Activated CD4-positive, alpha-beta T cell treated with anti-CD3 and anti-CD28 coated beads, Interleukin-2, amount 50 U/mL, for 48 hours (primary cell): ENCODE results near the gene TUBA4A.
A peak's percentile ranks its signal among the peaks of the same experiment; 100 is the strongest.

Experiments used
- DNase-seq, 2 experiments: peaks; one replicate each; pipeline ENCODE4 v3.0.0-alpha.2; 2020

The TUBA4A gene

DNA sequence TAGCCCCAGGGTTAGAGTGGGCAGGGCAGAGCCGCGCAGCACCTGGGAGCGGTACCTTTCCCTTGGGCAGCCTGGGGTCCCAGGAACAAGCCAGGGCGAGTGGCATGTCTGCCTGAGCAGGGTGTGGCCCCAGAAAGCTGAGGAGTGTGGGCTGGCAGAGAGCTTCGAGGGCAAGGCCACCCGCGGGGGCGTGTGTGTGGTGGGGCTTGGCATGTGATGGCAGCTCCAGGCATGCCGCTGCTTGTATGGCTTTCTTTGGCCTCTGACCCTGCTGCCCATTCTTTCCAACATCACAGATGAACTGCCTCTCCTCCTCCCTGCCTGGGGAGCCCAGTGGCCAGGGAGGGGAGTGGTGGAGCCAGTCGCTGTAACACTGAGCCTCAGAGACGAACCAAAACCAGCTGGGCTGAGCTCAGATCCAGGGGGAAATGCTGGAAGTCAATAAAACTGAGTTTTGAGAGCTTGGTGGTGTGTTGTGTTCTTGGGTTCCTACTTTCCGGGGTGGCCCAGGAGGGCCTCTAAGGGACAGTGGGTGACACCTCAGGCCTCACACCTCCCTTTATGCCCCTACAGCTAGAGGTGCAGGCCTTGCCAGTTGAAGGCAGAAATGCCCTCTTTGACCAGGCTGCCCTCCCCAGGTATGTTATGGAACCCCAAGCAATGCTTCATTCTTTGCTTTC, 32.9 kb upstream of the TUBA4A start:
- DNase-seq, result no peak

DNA sequence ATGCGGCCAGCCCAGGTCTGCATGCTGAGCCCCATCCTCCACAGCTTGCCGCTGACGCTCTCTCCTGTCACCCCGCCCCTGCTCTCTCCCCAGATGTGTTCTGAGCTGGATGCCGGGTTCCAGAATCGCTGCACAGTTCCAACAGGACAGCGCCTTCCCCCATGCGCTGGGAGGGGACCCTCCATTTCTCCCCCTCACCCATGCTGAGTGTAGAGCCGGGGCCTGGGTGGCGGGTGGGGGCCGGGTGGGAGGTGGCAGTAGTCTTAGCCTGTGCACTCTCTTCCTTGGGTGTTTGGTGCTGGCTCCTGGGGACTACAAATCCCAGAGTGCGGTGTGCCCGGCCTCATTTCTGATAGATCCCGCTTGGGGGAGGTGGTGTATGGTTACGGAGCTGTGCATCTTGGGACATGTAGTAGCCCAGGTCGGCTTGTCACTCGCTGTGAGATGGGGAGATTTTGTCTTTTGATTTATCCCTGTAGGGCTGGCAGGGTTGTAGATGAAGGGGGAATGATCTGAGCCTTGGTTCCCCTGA, 32.2 kb upstream of the TUBA4A start:
- no peak for DNase-seq

DNA sequence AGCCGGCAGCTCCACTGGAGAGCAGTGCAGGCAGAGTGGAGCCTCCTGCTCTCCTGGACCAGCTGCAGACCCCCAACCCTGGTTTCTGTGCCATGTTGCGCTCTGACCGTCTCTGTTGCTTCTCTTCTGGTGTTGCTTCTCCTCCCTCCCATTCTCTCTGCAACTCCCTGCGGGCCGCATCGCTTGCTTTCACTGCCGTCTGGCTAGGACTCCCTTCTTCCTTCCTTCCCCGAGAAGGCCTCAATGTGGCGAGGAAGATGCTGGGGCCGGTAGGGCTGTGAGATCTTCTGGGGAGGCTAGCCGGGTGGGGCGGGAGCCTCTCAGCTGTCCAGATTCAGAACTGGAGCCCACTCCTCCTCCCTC, 31.6 kb upstream of the TUBA4A start:
- no peak for DNase-seq

DNA sequence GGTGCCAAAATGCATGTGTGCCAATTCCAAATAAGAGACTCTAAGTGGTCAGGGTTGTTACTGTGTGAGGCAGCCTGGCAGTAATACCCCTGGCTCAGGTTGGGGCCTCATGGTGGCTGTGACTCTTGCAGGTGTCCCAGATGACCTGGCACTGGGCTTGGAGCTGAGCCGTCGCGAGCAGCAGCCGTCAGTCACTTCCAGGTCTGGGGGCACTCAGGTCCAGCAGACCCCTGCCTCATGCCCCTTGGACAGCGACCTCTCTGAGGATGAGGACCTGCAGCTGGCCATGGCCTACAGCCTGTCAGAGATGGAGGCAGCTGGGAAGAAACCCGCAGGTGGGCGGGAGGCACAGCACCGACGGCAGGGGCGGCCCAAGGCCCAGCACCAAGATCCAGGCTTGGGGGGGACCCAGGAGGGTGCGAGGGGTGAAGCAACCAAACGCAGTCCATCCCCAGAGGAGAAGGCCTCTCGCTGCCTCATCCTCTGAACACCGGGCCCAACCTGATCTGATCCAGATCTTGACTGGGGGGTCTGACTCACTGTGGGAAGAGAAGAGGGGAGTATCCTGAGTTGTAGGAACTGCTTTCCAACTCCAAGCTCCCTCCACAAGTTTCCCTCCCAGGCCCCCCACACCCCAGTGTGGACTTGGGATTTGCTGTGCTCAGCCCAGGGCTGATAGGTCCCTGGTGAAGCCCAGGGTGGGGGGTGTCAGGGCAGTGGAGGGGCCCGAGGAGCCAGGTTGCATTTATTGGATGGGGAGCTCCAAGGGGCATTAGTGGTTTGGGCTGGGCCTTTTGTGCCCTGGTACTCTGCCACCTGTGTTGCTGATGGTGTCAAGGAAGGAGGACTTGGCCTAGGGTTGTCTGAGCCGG, 31.0 kb upstream of the TUBA4A start:
- DNase-seq, result no peak

DNA sequence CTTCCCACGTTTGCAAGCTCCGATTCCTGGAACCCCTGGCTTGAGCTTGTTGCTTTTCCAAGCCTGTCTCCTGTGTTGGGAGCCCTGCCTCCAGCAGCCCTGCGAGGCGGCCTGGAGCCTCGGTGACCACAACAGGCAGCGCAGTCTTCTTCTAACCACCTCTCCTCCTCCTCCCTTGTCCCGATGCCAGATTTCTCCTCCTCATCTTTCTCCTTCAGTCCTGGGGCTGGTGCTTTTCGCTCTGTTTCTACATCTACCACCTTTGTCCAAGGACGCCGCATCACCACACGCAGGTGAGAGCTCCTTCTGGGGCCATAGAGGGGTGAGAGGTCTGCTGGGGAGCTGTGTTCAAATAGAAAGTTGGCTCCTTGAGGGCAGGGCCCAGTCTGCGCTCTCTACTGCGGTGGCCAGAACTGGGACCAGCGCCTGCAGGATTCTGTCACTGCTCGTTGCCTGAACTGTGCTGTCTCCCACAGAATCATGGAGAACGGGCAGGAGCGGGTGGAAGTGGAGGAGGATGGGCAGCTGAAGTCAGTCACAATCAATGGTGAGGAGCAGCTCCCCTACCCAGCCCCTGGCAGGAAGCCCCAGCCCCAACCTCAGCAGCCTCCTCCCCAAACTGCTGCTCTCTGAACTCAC, 29.3 kb upstream of the TUBA4A start:
- DNase-seq, result no peak

DNA sequence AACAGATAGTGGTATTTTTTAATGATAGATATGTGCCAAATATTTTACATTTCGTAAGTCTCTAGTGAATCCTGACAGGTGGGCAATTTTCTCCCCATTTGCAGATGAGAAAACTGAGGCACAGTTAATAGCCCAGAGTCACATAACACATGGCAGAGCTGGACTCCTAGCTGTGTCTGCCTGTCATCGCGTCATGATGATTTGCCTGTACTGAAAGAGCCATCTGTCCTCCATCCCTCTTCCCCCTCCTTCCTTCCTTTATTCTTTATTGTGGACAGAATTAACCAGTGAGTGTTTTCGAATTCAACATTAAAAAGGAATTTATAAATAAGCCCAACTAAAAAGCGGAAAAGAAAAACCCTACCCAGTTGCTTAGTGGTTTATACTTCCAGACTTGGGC, 28.7 kb upstream of the TUBA4A start:
- DNase-seq, result no peak

DNA sequence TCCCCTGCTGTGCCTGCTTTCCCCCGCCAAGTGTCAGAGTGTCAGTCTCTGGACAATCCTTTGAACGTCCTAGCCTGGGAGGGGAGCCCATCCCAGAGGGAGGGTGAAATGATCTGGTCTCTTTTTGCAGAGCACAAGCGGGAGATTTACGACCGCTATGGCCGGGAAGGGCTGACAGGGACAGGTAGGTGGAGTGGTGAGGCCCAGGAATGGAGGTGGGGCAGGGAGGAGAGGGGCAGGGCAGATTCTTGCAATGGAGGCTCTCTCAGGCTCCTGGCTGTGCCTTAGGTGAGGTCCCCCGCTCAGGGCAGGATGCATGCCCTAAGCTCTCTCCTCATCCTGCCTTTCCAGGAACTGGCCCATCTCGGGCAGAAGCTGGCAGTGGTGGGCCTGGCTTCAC, 27.9 kb upstream of the TUBA4A start:
- no peak for DNase-seq

DNA sequence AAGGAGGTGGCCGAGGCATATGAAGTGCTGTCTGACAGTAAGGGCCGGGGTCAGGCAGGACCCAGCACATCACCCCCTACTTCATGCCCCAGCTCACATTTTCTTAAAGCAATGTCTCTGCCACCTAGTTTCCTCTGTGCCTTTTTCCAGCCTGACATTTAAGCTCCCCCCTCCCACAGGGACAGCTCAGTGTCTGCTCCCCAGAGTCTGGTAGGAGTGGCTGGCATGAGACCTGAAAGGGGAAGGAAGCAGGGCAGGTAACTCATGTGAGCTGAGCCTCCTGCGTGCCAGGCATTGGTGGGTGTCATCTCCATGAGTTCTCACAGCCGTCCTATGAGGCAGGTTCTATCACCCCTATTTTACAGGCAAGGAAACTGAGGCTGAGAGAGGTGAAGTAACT, 26.9 kb upstream of the TUBA4A start:
- no peak for DNase-seq

DNA sequence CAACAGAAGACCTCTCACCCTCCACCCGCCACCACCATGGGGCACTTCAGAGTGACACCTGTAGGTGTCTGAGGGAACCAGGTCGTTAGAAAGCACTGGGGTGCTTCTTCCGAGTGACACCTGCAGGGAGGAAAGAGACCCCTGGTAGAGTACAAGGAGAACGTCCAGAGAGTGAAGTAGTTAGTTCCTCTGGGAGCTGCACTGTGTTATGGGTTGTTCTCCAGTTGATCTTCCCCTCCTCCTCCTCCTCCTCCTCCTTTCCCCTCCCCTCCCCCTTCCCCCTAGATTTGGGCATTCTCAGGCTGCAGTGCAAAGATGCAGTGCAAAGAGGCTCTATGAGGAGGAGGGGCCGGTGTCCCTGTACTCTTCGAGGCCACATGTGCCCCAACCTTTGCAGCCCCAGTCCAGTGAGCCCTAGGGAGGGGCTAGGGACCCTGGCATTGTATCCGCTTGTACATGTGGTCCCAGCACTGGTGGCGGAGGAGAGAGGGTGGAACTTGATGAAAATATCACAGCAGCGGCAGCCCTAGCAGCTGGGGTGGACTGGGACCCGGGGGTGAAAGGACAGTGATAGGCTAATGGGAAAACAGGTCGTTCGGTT, 26.3 kb upstream of the TUBA4A start:
- DNase-seq, result no peak

DNA sequence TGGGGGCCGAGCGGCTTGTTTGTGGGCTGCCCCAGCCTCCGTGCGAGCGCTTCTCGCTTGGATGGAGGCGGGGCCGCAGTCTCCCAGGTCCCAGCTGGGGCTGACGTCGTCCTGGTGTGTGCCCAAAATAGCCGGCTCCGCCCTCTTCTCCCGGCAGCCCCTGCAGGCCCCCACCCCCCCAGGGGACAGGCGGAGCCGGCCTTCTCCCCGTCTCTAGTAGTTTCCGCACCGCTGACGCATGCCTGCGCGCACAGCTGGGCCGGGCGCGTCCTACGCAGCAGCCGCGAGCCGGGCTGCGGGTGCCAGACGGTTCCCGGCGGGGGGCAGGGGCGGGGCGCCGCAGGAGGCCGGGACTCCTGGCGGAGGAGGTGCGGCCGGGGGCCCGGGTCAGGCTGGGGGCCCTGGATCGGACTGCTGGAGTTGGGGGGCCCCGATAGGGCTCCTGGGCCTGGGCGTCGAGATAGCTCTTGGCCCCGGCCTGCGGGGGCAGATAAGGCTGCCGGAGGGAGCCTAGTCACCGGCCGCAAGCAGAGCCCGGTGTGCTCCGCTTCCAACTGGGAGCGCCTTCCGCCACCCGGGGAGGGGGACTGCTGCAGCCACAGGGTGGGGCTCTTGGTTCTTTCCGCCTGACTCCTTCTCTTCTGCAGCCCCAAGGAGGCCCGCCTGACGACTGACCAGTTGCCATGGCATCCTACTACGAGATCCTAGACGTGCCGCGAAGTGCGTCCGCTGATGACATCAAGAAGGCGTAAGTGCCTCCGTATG, 25.6 kb upstream of the TUBA4A start, which contains the start of gene DNAJB2:
TSS of gene DNAJB2 (plus strand) at position 216 of the 765 bp plus-strand sequence. CDS start at position 684, 468 bp downstream.
- peak; percentile 99 to 100 for DNase-seq

DNA sequence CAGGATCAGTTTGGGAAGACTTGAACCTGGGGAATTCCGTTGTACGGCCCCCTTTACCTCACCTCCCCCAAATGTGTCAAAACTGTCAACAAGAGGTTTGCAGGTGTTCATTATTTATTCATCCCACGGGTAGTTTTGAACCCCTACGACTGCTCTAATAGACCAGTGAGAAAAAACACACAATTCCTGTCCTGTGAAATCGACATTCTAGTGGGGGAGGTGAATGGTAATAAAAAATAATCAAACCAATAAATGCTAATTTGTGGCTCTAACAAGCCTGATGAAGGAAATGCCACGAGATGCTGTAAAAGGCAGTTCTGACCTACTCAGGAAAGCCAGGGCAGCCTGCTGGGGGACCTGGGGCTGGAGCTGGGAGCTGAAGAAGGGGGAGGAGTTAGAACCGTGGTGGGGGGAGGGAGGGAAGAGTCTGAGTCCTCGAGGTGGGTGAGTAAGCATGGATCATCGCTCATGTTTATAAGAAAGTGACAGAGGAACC, 25.0 kb upstream of the TUBA4A start:
- DNase-seq, result no peak

DNA sequence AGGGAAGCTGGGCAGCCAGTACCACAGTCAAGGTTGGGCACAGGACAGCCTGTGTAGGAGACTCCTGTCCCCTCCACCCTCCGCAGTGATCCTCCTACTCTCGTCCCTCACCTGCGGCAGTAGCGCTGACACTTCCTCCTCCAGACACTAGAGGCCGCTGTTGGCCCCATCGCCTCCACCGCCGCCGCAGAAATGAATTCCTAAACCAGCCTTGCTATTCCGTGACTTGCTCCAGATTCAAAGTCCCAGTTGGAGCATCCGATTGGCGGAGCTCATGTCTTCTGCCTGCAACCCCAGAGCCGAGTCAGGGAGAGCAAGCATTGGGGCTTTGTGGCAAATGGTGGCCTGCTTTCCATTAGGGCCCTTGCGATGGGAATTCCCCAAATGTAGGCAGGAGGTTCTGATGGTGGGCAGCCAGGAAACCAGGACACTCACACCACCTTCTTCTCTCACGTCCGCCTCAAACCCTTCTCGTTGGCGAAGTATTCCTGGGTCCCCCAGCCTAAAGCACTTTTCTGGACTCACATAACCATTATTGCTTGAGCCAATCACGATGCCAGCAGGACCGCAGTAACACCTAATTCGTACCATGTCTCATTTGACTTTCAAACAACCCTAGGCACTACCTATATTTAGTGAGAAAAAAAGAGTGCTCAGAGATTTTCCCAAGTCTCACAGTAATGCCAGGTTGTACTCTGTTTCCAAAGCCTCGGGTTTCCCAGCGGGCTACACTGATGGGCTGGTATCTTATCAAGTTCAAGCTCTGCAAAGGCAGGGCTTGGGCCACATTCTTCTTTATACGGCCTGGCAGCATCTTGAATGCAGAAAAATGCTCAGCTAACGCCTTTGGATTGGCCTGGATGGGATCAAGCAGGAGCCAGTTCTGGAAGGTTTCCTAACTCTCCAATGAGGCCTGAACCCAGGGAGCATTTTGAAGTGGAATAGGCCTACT, 24.3 kb upstream of the TUBA4A start:
- peak; percentile 80 to 86 for DNase-seq

DNA sequence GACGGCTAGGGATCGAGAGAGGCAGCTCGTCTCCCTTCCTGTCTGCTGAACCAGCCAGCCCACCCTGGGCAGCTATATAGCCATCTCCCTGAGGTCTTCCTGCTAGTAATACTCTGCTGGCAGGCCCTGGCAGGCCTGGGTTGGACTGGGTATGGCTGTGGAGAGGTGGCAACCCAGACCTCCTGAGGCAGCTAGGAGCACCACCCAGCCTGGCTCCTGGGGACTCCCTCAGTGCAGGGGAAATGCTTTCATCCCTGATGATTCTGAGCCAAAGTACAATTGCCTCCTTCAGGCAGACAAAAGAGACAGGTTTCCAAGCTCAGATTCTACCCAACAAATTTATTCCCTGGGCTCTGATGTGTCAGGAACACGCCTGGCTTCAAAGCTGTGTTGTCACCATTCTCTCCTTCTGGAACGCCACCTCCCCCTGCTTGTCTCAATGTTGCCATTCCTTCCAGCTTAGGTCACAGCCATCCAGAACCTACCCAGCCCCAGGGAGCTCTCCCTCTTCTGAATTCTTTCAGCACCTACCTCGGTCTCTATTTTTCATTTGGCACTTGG, 20.7 kb upstream of the TUBA4A start:
- no peak for DNase-seq

DNA sequence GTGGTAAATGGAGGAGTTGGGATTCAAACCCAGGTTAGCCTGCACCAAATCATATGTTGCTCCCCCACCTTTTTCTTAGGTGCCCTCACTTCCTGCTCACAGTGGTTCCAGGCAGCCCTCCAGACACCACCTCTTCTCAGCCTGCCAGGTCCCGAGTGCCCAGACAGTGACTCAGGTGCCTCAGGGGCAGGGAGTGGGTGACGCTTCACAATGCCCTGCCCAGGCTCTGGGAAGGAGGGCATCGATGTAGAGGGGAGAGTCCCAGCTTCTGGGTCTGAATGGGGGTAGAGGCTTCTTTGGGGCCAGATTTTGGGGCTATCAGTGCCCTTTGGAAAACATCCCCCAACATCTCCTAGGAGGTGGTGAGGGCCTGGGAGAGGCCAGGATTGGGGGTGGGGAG, 20.2 kb upstream of the TUBA4A start:
- no peak for DNase-seq

DNA sequence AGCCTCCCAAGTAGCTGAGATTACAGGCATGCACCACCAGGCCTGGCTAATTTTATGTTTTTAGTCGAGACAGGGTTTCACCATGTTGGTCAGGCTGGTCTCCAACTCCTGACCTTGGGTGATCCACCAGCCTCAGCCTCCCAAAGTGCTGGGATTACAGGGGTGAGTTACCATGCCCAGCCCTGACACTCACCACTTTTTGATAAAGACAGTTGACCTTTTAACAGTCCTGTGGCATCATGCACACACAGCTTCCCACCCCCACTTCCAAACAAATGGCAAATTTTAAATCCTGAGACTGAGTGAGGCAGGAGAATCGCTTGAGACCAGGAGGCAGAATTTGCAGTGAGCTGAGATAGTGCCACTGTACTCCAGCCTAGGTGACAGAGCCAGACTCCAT, 19.3 kb upstream of the TUBA4A start:
- DNase-seq, result no peak

DNA sequence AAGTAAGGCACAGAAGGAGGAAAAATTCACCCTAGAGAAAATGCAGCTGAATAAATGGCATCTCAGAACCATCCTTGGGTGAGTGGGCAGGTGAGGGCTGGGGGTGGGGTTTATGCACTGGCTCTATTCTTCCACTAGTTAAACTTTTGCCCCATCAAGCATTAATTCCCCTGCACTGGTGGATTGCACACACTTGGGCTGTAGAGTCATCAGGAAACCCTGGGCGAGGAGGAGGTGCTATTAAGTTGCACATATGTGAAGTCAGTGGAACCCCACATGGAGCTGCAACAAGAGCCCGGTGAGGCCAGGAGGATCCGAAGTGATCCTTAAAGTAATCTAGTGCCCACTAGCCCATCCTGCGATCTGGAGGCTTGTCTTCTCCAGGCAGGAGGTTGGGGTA, 18.6 kb upstream of the TUBA4A start:
- DNase-seq, result no peak

DNA sequence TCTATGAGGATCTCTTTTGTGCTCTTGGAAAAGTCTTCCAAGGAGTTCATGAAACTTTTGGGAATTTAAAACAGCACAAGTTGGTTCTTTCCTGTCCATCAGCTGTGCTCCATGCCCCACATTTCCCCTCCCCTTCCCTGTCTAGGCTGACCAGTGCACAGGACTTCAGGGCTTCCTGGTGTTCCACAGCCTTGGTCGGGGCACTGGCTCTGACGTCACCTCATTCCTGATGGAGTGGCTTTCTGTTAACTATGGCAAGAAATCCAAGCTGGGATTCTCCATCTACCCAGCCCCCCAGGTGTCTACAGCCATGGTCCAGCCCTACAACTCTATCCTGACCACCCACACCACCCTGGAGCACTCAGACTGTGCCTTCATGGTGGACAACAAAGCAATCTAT, 17.3 kb upstream of the TUBA4A start:
- DNase-seq, result no peak

DNA sequence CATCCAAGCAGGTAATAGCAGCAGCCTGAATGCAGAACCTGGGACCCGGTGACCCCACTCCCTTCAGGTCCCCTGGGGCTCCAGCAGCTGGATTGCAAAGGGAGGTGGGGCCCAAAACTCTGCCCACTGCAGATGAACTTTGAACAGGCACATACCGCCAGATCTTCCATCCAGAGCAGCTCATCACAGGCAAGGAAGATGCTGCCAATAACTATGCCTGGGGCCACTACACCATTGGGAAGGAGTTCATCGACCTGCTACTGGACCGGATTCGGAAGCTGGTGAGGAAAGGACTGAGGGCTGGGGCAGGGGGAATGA, 16.3 kb upstream of the TUBA4A start:
- no peak for DNase-seq

DNA sequence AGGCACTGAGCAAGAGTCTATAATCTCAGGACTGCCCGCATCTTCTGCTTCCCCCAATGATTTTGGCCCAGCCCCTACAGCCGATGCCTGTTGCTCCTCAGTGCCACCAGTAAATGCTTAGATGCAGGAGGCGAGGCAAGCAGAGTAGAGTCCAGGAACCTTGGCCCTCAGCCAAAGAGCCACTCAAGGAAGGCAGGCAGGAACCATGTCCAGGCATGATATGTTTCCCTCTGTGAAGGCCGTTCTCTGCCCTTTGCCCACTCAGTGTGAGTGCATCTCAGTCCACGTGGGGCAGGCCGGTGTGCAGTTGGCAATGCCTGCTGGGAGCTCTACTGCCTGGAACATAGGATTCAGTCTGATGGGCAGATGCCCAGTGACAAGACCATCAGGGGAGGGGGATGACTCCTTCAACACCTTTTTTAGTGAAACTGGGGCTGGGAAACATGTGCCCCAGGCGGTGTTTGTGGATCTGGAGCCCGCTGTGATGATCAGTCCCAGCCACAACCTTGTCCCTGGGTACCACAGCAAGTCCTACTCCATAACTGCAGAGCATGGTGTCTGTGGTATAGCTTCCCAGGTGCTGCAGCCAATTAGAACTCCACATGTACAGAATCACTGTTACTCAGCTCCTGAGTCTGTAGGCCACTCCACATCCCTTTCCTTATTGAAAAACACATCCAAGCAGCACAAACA, 15.8 kb upstream of the TUBA4A start:
- no peak for DNase-seq

DNA sequence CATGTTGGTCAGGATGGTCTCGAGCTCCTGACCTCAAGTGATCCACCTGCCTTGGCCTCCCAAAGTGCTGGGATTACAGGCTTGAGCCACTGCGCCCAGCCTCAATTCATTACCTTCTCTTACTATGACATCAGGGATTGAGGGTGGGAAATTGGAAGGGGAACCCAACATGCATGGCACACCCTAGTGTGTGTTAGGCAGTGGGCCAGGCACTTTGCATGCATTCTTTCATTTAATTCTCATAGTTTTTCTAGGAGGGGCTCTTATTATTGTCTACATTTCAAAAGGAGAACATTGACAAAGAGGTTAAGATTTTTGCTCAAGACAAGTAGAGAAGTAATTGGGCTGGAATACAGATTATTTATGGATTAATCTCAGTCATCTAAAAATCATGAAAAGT, 14.6 kb upstream of the TUBA4A start:
- no peak for DNase-seq
